A673 (cell line): Measurements from ENCODE around the gene EGFR.

ENCODE experiments used
- CTCF ChIP-seq: fragments of 300-800, 200-600 bp; sonication (generic); conservative IDR thresholded peaks from 2 replicates; pipeline ENCODE4 v1.5.1; 2017; ENCODE audit warnings: low read depth, mild to moderate bottlenecking, antibody characterized with exemption, low read length, moderate library complexity, mixed read lengths
- EZH2 ChIP-seq: fragments of 200-600 bp; sonication (generic); IDR thresholded peaks from 2 replicates; pipeline ENCODE4 v1.6.1; 2017; ENCODE audit warnings: borderline replicate concordance, low read depth, mild to moderate bottlenecking, mixed read lengths, antibody characterized with exemption, low read length; ENCODE audit not compliant: poor library complexity, severe bottlenecking

GRCh38 chr7:55200441-55200840 is 181.6 kb downstream of the EGFR start:
- TF ChIP-seq CTCF = no peak
- TF ChIP-seq EZH2 = no peak
